Measurements from ENCODE around the gene CAMTA1. TPM values are rescaled to one million over a fixed set of nuclear protein-coding genes. Genes with fewer than 3 reads are reported as not detected.

CAMTA1 gene
- total RNA-seq, 2 donors from 2014 or later, result 100 to 102 TPM

DNA sequence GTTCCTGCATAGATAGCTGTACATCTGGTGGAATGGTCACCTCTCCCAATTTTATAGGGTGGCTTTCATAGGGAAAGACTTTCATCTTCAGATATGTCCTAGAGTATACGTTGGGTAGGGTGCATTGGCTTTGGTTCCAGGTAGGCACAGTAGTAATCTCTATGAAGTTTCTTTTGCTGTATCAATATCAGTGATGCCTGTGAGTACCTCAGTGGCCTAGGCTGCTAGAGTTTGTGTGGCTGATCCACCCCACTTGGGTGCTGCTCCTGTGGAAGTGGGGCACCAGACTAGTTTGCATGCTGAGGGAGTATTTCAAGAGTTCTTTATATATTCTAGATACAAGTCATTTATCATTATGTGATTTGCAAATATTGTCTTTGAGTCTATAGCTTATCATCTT, 615.3 kb downstream of the CAMTA1 start:
- Histone ChIP-seq H3K36me3 (no peaks in the 10 kb centered on the region), H3K4me1 (replicated peaks) (no peaks in the 10 kb centered on the region), H3K4me3 (no peak overlapping the region), H3K27ac (no peak overlapping the region), H3K27me3 (replicated peaks; ENCODE audit: insufficient read depth) (no peaks in the 10 kb centered on the region), H3K9me3 (no peaks in the 10 kb centered on the region)
- DNase-seq (ENCODE audit: low spot score), result peak; percentile 0
- WGBS, result 85% methylated on average over 1 of the region's 1 CpG
- intact Hi-C loops (cut with DNase I), result no loop called here
- no peak for TF ChIP-seq CTCF (IDR thresholded peaks at IDR 0.05)
- TF ChIP-seq POLR2A (IDR thresholded peaks at IDR 0.05), result no peak
- no peak for TF ChIP-seq POLR2AphosphoS5 (IDR thresholded peaks at IDR 0.05)

DNA sequence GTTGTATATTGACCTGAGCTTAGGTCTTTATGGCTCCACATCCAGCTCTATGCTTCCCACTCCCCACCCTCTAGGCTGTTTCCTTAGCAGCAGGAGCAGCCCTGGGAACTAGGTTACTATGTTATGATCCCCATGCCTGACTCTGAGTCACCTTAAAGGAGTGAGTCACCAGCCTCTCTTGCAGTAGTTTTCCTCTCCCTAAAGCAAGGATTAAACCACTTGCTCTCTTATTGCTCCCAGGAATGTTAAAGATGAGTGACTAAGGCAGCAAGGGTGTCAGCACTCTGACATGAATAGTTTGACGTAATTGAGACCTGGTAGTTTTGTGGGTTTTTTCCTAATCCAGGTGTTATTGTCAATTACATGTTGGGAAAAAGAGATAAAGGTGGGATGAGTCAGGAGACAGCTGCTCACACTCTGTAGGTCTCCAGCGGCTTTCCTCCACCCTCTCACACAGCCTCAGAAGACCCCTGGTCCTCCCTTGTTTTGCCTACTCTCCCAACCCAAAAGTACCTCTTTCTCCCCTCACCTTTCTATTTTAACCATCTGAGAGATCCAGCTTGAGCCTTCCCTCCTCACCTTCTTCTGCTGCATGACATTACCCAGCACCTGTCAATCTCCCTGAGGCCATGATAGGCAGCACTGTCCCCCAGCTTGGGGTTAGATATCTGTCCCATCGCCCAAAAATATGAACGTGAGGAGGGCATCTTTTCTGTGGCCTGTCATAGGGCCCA, 616.7 kb downstream of the CAMTA1 start:
- DNase-seq (ENCODE audit: low spot score), result peak; percentile 1

DNA sequence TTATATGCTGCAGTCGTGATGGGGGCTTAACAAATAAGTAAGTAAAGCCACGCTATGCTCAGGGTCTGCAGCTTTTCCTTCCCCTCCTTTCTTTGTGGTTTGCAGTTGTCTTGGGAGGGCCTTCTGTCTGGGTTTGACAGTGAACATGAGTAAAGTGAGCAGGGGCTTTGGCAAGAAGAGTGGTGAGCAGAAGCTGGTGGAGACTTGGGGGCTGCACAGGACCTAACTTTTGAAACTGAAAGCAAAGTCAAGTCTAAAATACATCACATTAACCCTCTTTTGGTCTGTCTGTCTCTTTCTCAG, 617.2 kb downstream of the CAMTA1 start:
- peak; percentile 1 for DNase-seq (ENCODE audit: low spot score)
- Histone ChIP-seq H3K9me3 (no peaks in the 10 kb centered on the region), H3K27ac (no peak overlapping the region), H3K4me3 (no peak overlapping the region), H3K36me3 (no peaks in the 10 kb centered on the region), H3K27me3 (replicated peaks; ENCODE audit: insufficient read depth) (no peaks in the 10 kb centered on the region), H3K4me1 (replicated peaks) (no peaks in the 10 kb centered on the region)
- WGBS, result 94% methylated on average over 2 of the region's 2 CpGs
- intact Hi-C loops (cut with DNase I), result no loop called here
- no peak for TF ChIP-seq POLR2AphosphoS5 (IDR thresholded peaks at IDR 0.05)
- TF ChIP-seq POLR2A (IDR thresholded peaks at IDR 0.05), result no peak
- TF ChIP-seq CTCF (IDR thresholded peaks at IDR 0.05), result no peak

More for the DNA sequence above, 616.7 kb downstream of the CAMTA1 start:
- intact Hi-C loops (cut with DNase I), result no loop called here
- H3K36me3 ChIP-seq, result no peaks in the 10 kb centered on the region
- H3K27ac ChIP-seq, result no peak overlapping the region
- H3K4me1 ChIP-seq (replicated peaks), result no peaks in the 10 kb centered on the region
- H3K9me3 ChIP-seq, result no peaks in the 10 kb centered on the region
- TF ChIP-seq POLR2A (IDR thresholded peaks at IDR 0.05) (no peak), CTCF (IDR thresholded peaks at IDR 0.05) (no peak), POLR2AphosphoS5 (IDR thresholded peaks at IDR 0.05) (no peak)
- H3K27me3 ChIP-seq (replicated peaks; ENCODE audit: insufficient read depth), result no peaks in the 10 kb centered on the region
- no peak overlapping the region for H3K4me3 ChIP-seq
- 81% methylated on average over 4 of the region's 4 CpGs for WGBS

DNA sequence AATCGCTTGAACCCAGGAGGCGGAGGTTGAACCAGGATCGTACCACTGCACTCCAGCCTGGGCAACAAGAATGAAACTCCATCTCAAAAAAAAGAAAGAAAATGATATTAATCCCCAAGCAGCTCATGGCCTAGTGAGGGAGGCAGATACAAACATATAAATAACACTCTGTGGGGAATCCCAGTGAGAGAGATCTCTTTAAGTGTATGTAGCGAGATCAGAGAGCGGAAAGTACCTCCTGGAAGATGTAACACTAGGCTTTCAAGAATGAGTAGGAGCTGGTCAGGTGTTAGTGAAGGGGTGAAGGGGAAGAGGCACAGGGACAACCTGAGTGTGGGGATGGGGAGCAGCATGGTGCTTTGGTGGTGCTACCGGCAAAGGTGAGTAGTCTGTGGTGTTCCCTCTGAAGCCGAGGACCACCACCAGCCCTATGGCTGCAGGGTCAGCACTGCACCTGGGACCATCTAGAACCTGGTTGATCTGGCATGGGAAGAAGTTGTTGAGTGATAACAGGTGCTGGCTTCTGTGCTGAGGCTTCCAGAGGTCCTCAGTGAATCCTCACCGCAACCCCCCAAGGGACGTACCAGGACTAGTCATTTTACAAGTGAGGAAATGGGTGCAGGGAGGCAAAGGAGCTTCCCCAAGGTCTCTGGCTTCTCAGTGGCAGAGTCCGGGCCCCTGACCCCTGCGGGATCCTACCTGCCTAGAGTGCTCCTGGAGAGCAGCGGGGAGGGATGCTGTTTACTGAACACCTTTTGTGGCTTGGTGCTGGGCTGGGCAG, 618.2 kb downstream of the CAMTA1 start:
- Histone ChIP-seq H3K27me3 (replicated peaks; ENCODE audit: insufficient read depth) (no peaks in the 10 kb centered on the region), H3K36me3 (no peaks in the 10 kb centered on the region), H3K9me3 (no peaks in the 10 kb centered on the region), H3K4me1 (replicated peaks) (no peaks in the 10 kb centered on the region), H3K4me3 (no peak overlapping the region), H3K27ac (no peak overlapping the region)
- 98% methylated on average over 12 of the region's 12 CpGs for WGBS
- no peak for TF ChIP-seq POLR2A (IDR thresholded peaks at IDR 0.05)
- DNase-seq (ENCODE audit: low spot score), result peak; percentile 2
- intact Hi-C loops (cut with DNase I), result no loop called here

DNA sequence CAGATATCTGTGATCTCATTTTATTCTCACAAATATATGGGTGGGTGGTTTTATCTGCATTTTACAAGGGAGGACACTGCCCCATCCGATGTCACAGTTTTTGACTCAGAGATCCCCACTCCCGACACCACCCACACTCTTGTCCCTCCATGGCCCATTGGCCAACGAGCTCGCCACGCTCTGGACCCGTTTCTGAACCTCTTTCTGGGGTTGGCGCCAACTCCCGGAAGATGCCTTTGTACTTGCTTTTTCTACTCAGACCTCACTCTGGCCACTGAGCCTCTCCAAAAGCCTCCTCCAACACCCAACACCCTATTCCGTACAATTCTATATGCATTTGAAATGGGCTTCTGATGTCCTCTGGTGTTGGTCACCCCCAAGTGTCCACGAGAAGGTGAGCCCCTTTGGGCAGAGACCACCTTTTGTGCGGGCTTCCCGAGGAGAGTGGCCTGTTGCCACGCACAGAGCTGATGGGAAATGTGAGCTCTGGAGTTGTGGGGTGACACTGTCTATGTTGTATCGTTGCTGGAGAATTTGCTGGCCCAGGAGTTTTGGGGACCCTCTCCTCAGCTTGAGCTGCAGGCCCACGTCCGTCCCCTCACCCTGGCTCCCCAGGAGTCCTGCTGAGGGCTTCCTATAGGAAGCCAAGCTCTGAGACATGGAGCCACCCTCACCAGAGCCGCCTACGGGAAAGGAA, 618.9 kb downstream of the CAMTA1 start:
- Histone ChIP-seq H3K9me3 (no peaks in the 10 kb centered on the region), H3K4me1 (replicated peaks) (no peaks in the 10 kb centered on the region), H3K27ac (no peak overlapping the region), H3K27me3 (replicated peaks; ENCODE audit: insufficient read depth) (no peaks in the 10 kb centered on the region), H3K4me3 (no peak overlapping the region), H3K36me3 (no peaks in the 10 kb centered on the region)
- peak; percentile 2 for DNase-seq (ENCODE audit: low spot score)
- 85% methylated on average over 18 of the region's 18 CpGs for WGBS
- intact Hi-C loops (cut with DNase I), result no loop called here
- TF ChIP-seq POLR2A (IDR thresholded peaks at IDR 0.05) (no peak), CTCF (IDR thresholded peaks at IDR 0.05) (no peak), POLR2AphosphoS5 (IDR thresholded peaks at IDR 0.05) (no peak)

Measured in prostate gland (tissue), 2 donors.